Heart left ventricle (tissue), 13 donors: ENCODE data around the gene GNG3.

Experiments
- CTCF ChIP-seq, 12 donors: fragments of 200-600 bp; sonication (generic) in 4 of 12; IDR thresholded peaks; one replicate each; pipeline versions ENCODE4 v1.5.0 to v1.8.0; 2018 to 2022; ENCODE audit warnings: antibody characterized with exemption in 12 of 12, mild to moderate bottlenecking in 5 of 12
- POLR2A ChIP-seq, 2 donors: fragments of 450-650 bp; IDR thresholded peaks; one replicate each; pipeline ENCODE4 v1.6.1; 2017; ENCODE audit warnings: antibody characterized with exemption in 2 of 2, mild to moderate bottlenecking in 2 of 2, moderate library complexity in 2 of 2
- donor health status: ischemic (EF 13 %, LVEDD 7.1; RV severe dilation, severe dysfunction).
- donor health status: DM: no; HTN: yes; CAD: no.
- donor health status: DM: no; HTN: no; CAD: no.
- donor health status: ischemic (EF 25% LVEDD 6.9; RV normal size, moderate dysfunction).
- donor health status: ischemic (EF 25% LVEDD 5.7; RV mildly dilated, moderate dysfunction).
- donor health status: ischemic (EF 35%, LVEDD 5.7; RV mildly dilated, moderate dysfunction).
- donor health status: nonischemic (EF 11% LVEDD 7.7; RV severe dilation, severe dysfunction).
- donor health status: DM: yes; HTN: yes; CAD: no.
- donor health status: PGD.
- donor health status: ischemic (EF 29% LVEDD 5.4; RV normal size, mild dysfunction).
- donor health status: nonischemic (EF 23%, LVEDD 6.1; RV moderate dilation, normal function).

GRCh38 chr11:62705880-62706849, 1.3 kb upstream of the GNG3 start:
- TF ChIP-seq POLR2A (IDR thresholded peaks at IDR 0.05) (peak in 1 of 2 donors; percentile 60), CTCF (IDR thresholded peaks at IDR 0.05) (no peak)
